GM18873 (cell line): ENCODE measurements around the gene GPAM.

Experiments
- ATAC-seq: cut with Tn5 transposase; IDR thresholded peaks from one replicate; pipeline ENCODE4 v1.9.1; 2021; ENCODE audit warnings: mild to moderate bottlenecking, moderate library complexity, moderate number of reproducible peaks; ENCODE audit not compliant: unreplicated experiment, low FRiP score

Gene GPAM

GRCh38 chr10:112189465-112189864 is 5.9 kb upstream of the GPAM start:
- ATAC-seq: no peak

GRCh38 chr10:112187527-112187926 is 4.0 kb upstream of the GPAM start:
- no peak for ATAC-seq

- no peak for ATAC-seq
Observed at GRCh38 chr10:112185959-112186358, 2.4 kb upstream of the GPAM start.

DNA sequence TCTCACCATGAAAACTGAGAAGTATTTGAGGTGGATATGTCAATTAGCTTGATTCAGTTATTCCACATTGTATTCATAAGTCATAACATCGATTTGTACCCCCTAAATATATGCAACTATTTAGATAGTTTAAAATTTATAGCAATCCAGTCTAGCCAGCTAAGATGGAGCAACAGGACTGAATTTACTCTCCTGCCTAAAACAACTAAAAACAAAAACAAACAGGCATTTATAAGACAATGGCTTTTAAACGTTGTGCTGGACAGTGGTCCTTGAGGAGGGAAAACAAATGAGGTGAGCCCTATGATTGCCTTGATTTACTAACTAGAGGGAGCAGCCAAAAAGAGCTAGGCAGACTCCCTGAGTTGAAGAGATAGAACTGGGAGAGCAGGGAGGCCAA is 814 bp upstream of the GPAM start:
- no peak for ATAC-seq

GRCh38 chr10:112184052-112184371 is 447 bp upstream of the GPAM start:
- ATAC-seq: no peak

- no peak for ATAC-seq
Observed at GRCh38 chr10:112182784-112183328, 709 bp downstream of the GPAM start.

DNA sequence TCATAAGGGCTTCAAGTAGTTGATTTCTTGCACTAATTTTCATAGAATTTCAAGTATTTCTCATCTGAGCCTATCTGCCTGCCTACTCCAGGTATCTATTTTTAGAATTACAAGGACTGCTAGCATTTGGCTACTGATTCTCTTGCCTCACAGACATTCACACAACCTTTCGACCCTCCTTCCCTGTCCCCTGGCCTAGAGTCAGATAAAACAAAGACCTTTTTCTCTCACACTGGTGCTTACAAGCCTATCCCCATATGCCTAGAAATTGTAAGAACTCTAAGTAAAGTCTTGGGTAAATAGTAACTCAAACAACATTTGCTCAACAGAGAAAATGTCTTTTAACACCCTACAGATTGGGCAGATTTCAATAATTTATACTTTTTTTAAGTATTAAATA is 6.3 kb downstream of the GPAM start:
- no peak for ATAC-seq

- ATAC-seq: no peak
Observed at GRCh38 chr10:112176543-112176942, 7.0 kb downstream of the GPAM start.

DNA sequence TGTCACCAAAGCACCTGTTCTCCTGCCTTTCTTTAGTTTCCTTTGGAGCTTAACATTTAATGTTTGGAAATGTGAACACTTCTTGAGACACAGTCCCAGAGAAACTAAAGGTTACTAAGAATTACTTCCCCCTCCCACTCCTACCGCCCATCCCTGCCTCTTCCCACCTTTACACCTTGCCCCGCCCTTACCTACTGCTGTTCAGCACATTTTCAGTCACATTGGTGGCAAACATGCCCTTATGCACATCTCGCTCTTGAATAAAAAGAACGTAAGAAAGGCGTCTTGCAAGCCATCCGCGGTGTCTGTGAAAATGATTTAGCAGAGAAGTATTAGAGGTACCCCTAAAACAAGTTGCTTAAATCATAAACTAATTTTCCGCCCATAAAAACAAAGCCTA is 8.2 kb downstream of the GPAM start:
- no peak for ATAC-seq

DNA sequence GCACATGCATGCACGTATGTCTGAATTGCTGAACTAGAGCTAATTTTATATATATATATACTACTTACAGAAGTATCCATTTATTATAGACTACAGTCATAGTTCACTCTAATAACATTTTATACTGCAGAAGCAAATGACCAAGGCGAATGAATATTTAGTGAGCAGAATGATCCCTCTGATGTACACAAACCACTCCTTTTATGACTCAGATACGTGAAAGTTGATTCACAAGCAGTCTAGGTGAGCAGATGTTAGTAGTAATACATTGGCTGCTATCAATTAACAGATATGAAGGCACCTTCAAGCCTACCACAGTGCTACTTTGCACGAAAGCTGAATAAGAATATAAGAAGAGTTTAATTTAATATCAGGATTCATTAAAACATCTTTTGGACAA is 10.4 kb downstream of the GPAM start:
- ATAC-seq: no peak

DNA sequence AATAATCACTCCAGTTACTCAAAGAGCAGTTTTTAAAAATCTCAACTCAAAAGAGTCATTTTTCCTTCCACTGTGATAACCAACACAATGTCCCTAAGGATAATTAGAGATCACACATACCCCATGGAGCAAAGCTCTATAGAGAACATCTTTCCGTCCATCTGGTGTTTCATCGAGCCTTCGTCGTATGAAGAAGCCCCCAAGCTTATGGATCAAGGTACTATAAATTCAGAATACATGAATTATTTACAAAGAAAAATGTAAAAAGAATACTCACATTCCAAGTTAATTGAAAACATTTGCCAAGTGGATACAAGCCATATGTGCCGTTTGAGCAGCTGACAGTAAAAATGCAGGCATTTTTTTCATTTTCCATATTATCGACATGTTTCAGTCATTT is 14.8 kb downstream of the GPAM start:
- ATAC-seq: no peak

DNA sequence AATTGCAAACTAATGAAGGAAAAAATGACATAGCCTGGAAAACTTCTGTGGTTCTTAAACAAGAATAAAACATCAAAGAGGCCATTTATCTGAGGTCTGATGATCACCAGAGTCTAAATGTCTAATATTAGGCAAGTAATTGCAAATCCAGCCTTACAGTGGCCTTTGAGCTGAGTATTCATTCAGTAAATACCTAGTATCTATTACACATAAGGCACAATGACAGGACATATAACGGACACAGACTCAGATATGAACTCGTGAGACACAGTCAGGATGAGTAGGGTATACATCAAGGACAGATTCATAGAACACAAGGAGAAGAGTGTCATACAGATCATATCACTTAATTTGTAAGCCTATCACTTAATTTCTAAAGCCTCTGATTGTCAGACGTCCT is 16.8 kb downstream of the GPAM start:
- ATAC-seq: no peak

GRCh38 chr10:112161757-112162518 is 21.6 kb downstream of the GPAM start:
- no peak for ATAC-seq

GRCh38 chr10:112160834-112161233 is 22.7 kb downstream of the GPAM start:
- no peak for ATAC-seq

DNA sequence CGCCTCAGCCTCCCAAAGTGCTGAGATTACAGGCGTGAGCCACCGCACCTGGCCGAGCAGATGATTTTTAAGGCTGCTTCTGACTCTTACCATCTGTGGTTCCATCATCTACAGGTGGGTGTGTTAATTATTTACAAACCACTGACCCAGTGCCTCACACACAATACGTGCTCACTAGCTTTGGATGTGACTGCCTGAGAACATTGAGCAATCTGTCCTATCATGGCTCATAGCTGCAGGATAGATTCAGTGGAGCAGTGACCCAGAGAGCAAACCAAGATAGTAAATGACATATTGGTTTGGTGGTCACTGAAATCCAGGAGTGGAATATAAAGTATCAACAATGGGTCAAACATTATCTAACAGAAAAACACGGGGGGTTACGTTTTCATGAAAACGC is 24.1 kb downstream of the GPAM start:
- ATAC-seq: no peak

GRCh38 chr10:112151524-112152039 is 32.0 kb downstream of the GPAM start:
- ATAC-seq: no peak

GRCh38 chr10:112148331-112148730 is 35.2 kb downstream of the GPAM start:
- ATAC-seq: no peak

GRCh38 chr10:112146799-112147198 is 36.8 kb downstream of the GPAM start:
- no peak for ATAC-seq

GRCh38 chr10:112145263-112145662 is 38.3 kb downstream of the GPAM start:
- ATAC-seq: no peak

DNA sequence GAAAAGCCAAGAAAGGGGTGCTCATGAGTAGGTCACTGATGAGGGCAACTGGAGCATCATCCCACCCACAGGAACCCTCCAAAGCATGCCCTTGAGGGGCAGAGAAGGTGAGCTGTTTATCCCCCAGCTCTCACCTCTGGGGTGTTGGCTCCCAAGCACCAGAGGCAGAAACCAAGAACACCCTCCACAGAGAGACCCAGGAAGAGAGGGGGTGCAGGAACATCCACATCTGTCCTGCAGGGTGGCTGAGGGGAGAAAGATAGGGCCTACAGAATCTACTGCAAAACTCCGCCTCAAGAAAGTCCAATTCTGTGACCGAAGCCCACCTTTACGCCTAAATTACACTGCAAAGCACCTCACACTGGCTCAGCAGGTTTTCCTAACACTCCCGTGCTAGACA is 40.1 kb downstream of the GPAM start:
- ATAC-seq: no peak

GRCh38 chr10:112141292-112141691 is 42.3 kb downstream of the GPAM start:
- no peak for ATAC-seq
